ENCODE data around the gene TNNT1.

The TNNT1 gene

GRCh38 chr19:55145232-55145631 is 3.8 kb downstream of the TNNT1 start:
- Histone ChIP-seq H3K4me1 (peaks cover 2% of the 10 kb centered on the region), H3K36me3 (replicated peaks) (no peaks in the 10 kb centered on the region)
- in situ Hi-C loops (cut with MboI; ENCODE audit: low sequenced_read_pairs) = no loop called here

GRCh38 chr19:55141696-55142095 is 7.3 kb downstream of the TNNT1 start:
- no peaks in the 10 kb centered on the region for H3K36me3 ChIP-seq (replicated peaks)
- DNase-seq (ENCODE audit: low spot score in 2 of 2) = no peak
- no peaks in the 10 kb centered on the region; the same call in none of the 2 replicates for H3K4me1 ChIP-seq
- H3K4me3 ChIP-seq = no peak overlapping the region
- H3K9me3 ChIP-seq = no peaks in the 10 kb centered on the region
- H3K27me3 ChIP-seq (ENCODE audit: low read depth) = no peaks in the 10 kb centered on the region
- in situ Hi-C loops (cut with MboI; ENCODE audit: low sequenced_read_pairs) = loop anchor here (5.0 kb wide), 1 partner anchor 276 kb away; no protein-coding TSS in a partner anchor

More at GRCh38 chr19:55145232-55145631, 3.8 kb downstream of the TNNT1 start:
- H3K9me3 ChIP-seq = no peaks in the 10 kb centered on the region
- peaks cover 7% of the 10 kb centered on the region for H3K27me3 ChIP-seq (ENCODE audit: low read depth)
- H3K4me3 ChIP-seq = no peak overlapping the region
- no peak for DNase-seq (ENCODE audit: low spot score in 2 of 2)

GRCh38 chr19:55137915-55138314 is 11.1 kb downstream of the TNNT1 start:
- Histone ChIP-seq H3K4me1 (no peaks in the 10 kb centered on the region; the same call in 1 of the 2 replicates), H3K9me3 (no peaks in the 10 kb centered on the region), H3K27me3 (ENCODE audit: low read depth) (no peaks in the 10 kb centered on the region), H3K36me3 (replicated peaks) (no peaks in the 10 kb centered on the region), H3K4me3 (no peak overlapping the region)
- no peak for DNase-seq (ENCODE audit: low spot score in 2 of 2)
- in situ Hi-C loops (cut with MboI; ENCODE audit: low sequenced_read_pairs) = no loop called here

GRCh38 chr19:55136399-55137102 is 12.5 kb downstream of the TNNT1 start:
- H3K4me1 ChIP-seq = no peaks in the 10 kb centered on the region; the same call in 1 of the 2 replicates
- in situ Hi-C loops (cut with MboI; ENCODE audit: low sequenced_read_pairs) = no loop called here
- no peaks in the 10 kb centered on the region for H3K27me3 ChIP-seq (ENCODE audit: low read depth)
- H3K36me3 ChIP-seq (replicated peaks) = no peaks in the 10 kb centered on the region
- no peak overlapping the region for H3K4me3 ChIP-seq
- H3K9me3 ChIP-seq = no peaks in the 10 kb centered on the region
- no peak for DNase-seq (ENCODE audit: low spot score in 2 of 2)

- in situ Hi-C loops (cut with MboI; ENCODE audit: low sequenced_read_pairs) = no loop called here
Measured at GRCh38 chr19:55134736-55135135, 14.3 kb downstream of the TNNT1 start.

GRCh38 chr19:55133639-55134444 is 15.2 kb downstream of the TNNT1 start:
- no peak for DNase-seq (ENCODE audit: low spot score in 2 of 2)
- H3K9me3 ChIP-seq = no peaks in the 10 kb centered on the region
- no peaks in the 10 kb centered on the region for H3K4me1 ChIP-seq
- no peaks in the 10 kb centered on the region for H3K27me3 ChIP-seq (ENCODE audit: low read depth)
- in situ Hi-C loops (cut with MboI; ENCODE audit: low sequenced_read_pairs) = no loop called here
- no peak overlapping the region for H3K4me3 ChIP-seq
- no peaks in the 10 kb centered on the region for H3K36me3 ChIP-seq (replicated peaks)

More at GRCh38 chr19:55134736-55135135, 14.3 kb downstream of the TNNT1 start:
- no peaks in the 10 kb centered on the region for H3K9me3 ChIP-seq
- no peak for DNase-seq (ENCODE audit: low spot score in 2 of 2)
- H3K4me1 ChIP-seq = no peaks in the 10 kb centered on the region
- no peak overlapping the region for H3K4me3 ChIP-seq
- no peaks in the 10 kb centered on the region for H3K36me3 ChIP-seq (replicated peaks)
- H3K27me3 ChIP-seq (ENCODE audit: low read depth) = no peaks in the 10 kb centered on the region

- no peaks in the 10 kb centered on the region for H3K36me3 ChIP-seq (replicated peaks)
- no peak for DNase-seq (ENCODE audit: low spot score in 2 of 2)
- no peaks in the 10 kb centered on the region for H3K9me3 ChIP-seq
- no peaks in the 10 kb centered on the region for H3K27me3 ChIP-seq (ENCODE audit: low read depth)
- H3K4me3 ChIP-seq = no peak overlapping the region
- H3K4me1 ChIP-seq = no peaks in the 10 kb centered on the region
- in situ Hi-C loops (cut with MboI; ENCODE audit: low sequenced_read_pairs) = no loop called here
Measured at GRCh38 chr19:55132453-55133129, 16.4 kb downstream of the TNNT1 start.

GRCh38 chr19:55131421-55131820 is 17.6 kb downstream of the TNNT1 start:
- in situ Hi-C loops (cut with MboI; ENCODE audit: low sequenced_read_pairs) = no loop called here
- no peaks in the 10 kb centered on the region for H3K27me3 ChIP-seq (ENCODE audit: low read depth)
- H3K4me1 ChIP-seq = no peaks in the 10 kb centered on the region

GRCh38 chr19:55119053-55119452 is 30.0 kb downstream of the TNNT1 start:
- no peak for DNase-seq (ENCODE audit: low spot score in 2 of 2)
- in situ Hi-C loops (cut with MboI; ENCODE audit: low sequenced_read_pairs) = no loop called here
- Histone ChIP-seq H3K4me1 (peaks cover 6% of the 10 kb centered on the region), H3K36me3 (replicated peaks) (no peaks in the 10 kb centered on the region), H3K27me3 (ENCODE audit: low read depth) (peaks cover 7% of the 10 kb centered on the region; the same call in 1 of the 2 replicates), H3K4me3 (no peak overlapping the region), H3K9me3 (no peaks in the 10 kb centered on the region)

More at GRCh38 chr19:55131421-55131820, 17.6 kb downstream of the TNNT1 start:
- no peaks in the 10 kb centered on the region for H3K9me3 ChIP-seq
- H3K36me3 ChIP-seq (replicated peaks) = no peaks in the 10 kb centered on the region
- no peak overlapping the region for H3K4me3 ChIP-seq
- DNase-seq (ENCODE audit: low spot score in 2 of 2) = no peak

GRCh38 chr19:55118401-55118991 is 30.5 kb downstream of the TNNT1 start:
- Histone ChIP-seq H3K4me3 (peak overlapping the region; percentile 43), H3K4me1 (peaks cover 6% of the 10 kb centered on the region), H3K9me3 (no peaks in the 10 kb centered on the region), H3K36me3 (replicated peaks) (no peaks in the 10 kb centered on the region), H3K27me3 (ENCODE audit: low read depth) (peaks cover 2% of the 10 kb centered on the region; the same call in 1 of the 2 replicates)
- DNase-seq (ENCODE audit: low spot score in 2 of 2) = no peak
- in situ Hi-C loops (cut with MboI; ENCODE audit: low sequenced_read_pairs) = no loop called here

GRCh38 chr19:55117663-55118391 is 31.2 kb downstream of the TNNT1 start:
- Histone ChIP-seq H3K27me3 (ENCODE audit: low read depth) (no peaks in the 10 kb centered on the region), H3K4me1 (peaks cover 6% of the 10 kb centered on the region), H3K9me3 (no peaks in the 10 kb centered on the region), H3K36me3 (replicated peaks) (no peaks in the 10 kb centered on the region), H3K4me3 (peak overlapping the region; percentile 43)
- in situ Hi-C loops (cut with MboI; ENCODE audit: low sequenced_read_pairs) = no loop called here
- DNase-seq (ENCODE audit: low spot score in 2 of 2) = peak; percentile 95 to 98

- Histone ChIP-seq H3K4me3 (peak within 1 kb of the TSS; percentile 69), H3K27me3 (ENCODE audit: low read depth) (no peaks in the 10 kb centered on the region), H3K4me1 (peaks cover 6% of the 10 kb centered on the region), H3K36me3 (replicated peaks) (no peaks in the 10 kb centered on the region), H3K9me3 (no peaks in the 10 kb centered on the region)
- in situ Hi-C loops (cut with MboI; ENCODE audit: low sequenced_read_pairs) = no loop called here
- DNase-seq (ENCODE audit: low spot score in 2 of 2) = peak in 1 of 2 experiments; percentile 29
Measured at GRCh38 chr19:55116859-55117662, 31.9 kb downstream of the TNNT1 start, which contains the start of gene PPP1R12C. TSS of gene PPP1R12C (minus strand) at chr19:55117637. CDS start at chr19:55117543, 94 bp downstream.
